HG03457 (cell line): ENCODE results near the gene CLINT1.

Experiments used
- ATAC-seq: cut with Tn5 transposase; IDR thresholded peaks from one replicate; pipeline ENCODE4 v1.9.1; 2021; ENCODE audit warnings: moderate number of reproducible peaks; ENCODE audit not compliant: unreplicated experiment

Gene CLINT1

DNA sequence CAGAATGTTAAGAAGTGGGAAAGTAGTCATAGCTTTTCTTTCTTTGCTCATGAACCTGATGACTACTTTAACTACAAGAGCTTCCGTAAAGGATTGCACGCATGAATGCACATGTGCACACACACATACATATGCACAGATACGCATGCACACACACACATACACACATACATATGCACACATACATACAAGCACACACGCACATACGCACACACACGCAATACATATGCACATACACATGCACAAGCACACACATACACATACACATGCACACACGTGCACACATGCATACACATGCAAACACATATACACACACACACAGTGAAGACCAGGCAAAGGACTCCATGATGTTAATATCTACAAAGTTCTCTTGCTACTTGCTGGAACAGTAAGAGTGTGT is 92.5 kb downstream of the CLINT1 start:
- ATAC-seq, result no peak

DNA sequence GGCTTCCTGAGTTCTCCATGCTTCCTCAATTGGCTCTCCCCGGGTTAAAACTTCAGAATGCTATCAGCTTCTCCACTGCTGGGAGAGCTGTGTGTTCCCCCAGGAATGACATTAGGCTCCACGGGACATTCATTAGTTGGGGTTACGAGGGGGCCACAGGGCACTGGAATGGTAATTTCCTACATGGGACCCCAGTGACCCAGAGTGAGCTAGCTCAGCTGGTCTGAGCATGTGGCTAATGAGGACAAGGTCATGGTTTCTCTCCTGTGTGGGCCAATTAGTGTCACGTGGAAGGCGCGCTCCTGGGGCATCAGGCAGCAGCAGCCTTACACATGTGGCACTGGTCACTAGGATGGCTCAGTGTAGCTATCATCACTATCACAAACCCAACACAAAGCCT is 94.4 kb downstream of the CLINT1 start:
- ATAC-seq, result no peak

DNA sequence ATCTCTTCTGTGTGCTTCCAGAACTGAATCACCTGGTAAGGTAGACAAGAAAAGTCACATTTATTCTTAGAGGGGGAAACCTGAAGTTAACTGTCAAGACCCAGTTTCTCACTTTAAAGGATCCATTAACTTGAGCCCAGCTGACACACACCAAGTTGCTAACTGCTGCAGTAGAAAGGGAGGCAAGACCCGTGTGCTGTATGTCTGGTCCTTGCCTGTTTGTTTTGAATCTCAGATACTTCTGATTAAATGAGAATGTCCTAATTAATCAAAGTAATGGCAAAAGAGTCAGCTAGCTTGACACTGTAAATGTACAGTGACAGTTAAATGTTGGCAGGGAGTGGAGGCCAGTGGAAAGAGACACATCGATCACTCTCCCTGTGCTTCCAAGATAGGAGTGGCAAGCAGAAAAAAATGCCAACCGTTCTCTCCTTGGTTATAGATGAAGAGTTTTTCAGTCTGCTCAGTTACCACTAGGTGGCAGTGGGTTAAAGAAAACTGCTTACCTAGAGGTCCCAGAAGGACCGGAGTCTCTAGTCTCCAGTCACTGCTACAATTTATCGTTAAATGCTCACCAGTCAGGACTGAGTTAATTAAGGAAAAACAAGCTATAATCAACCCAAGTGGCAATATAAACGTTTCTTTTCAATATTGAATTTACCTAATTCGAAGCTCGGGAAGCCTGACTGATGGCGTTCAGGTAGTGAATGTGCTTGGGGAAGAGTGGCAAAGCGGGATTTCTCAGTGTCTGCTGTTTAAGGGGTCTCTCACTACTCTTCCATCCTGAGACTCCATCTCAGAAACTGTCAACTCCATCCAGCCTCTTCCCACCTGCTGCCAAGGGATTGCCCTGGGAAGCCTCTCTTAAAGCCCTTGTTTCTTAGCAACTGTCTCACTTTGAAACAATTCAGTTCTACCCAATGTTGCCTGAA is 97.0 kb downstream of the CLINT1 start:
- ATAC-seq, result peak; percentile 56

DNA sequence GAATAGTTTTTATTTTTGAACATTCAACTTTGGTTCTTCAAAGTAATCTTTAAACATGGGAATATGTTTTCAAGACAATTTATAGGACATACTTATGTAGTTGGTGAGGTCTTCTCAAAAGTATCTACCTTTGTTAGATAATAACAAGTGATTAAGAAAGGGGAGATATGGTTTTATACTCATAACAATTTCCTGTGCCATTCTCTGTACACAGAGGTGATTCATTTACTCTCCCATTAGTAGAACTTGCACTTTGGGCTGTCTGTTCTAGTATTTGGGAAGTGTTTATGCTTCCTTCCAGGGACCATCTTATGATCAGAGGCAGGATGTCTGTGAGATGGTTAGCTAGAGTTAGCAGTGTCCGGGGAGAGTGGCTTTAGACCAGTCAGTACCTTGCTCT is 100.2 kb downstream of the CLINT1 start:
- no peak for ATAC-seq

GRCh38 chr5:157756122-157756521 is 102.8 kb downstream of the CLINT1 start:
- no peak for ATAC-seq

DNA sequence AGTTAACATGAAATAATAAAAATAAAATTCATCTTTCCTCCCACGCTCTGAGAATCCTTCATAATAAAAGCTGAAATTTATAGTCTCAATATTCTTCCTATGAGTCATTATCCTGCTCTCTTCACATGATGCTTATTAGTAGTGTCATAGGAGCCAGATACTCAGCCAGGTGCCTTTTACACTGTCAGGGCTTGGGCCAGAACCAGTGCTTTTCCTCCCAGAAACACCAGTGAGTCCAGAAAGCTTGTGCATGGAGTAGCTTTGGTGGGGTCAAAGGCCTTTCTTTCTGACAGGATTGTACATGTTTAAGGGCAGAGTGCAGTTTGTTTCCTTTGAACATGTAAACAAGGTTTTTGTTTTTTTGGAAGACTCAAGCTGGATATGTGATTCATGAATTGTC is 108.6 kb downstream of the CLINT1 start:
- ATAC-seq, result no peak

- ATAC-seq, result no peak
These were observed 109.5 kb downstream of the CLINT1 start for GRCh38 chr5:157749462-157749799.

GRCh38 chr5:157748760-157749461 is 110.0 kb downstream of the CLINT1 start:
- ATAC-seq, result no peak

DNA sequence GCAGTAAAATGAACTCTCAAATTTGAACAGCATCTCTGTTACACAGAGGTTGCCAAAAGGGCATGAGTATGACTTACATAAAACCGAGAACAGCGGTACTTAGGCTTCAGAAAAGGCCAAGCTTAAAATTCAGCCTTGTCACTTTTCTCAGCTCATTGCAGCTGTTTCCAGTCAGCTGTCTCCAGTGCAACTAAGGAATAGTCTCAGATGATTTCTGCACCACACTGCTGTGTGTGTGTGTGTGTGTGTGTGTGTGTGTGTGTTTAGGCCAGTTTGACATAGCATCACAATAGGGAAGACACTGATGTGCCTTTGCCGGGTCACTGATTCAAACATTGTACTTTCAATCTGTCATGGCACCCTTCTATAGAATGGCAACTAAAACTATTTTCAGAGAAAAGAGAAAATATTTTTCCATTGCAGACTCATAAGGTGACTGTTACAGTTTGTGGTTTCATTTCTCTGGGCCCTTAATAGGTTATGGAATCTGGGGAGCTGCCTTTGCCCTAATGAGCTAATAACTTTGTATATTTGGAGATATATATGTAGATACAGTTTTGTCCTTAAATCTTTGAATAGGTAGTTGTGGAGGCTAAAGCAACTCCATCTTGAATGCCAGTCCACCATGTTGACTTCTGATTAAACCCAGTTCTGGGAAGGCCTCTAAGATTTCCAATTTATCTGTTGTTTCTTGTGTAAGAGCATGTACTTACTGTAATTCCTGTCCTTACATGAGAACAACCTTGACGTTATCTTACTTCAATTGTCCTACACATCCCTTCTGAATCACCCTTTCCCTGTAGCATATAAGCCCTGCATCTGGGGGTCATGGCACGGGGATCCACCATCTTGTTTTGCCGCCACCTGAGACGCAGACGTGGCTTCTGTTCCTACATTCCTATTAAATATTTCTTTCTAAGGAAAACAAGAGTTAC is 110.9 kb downstream of the CLINT1 start:
- no peak for ATAC-seq

DNA sequence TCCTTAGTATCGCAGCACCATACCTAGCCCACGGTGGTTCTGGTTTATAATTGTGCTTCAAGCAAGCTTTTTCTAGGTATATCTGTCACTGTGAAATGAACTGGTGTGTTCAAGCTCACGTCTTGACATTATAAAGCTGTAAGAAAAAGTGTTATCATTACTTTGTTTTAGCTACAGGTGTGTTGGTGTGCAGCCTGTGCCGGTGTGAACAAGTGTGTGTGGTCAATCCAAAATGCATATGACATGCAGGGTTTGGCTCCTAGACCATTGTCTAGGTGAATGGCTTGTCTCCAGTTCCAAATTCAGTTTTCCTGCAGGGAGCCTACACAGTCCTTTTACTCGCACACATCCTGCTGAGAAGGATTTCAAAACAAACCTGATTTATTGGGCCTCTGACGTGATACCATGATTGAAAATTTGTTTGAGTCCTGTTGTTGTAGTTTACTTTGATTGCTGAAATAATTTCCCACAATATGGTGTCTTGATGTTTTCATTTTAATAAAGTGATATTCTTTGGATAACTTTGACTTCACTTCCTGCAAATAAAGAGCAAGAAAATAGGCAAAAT is 111.7 kb downstream of the CLINT1 start:
- no peak for ATAC-seq

DNA sequence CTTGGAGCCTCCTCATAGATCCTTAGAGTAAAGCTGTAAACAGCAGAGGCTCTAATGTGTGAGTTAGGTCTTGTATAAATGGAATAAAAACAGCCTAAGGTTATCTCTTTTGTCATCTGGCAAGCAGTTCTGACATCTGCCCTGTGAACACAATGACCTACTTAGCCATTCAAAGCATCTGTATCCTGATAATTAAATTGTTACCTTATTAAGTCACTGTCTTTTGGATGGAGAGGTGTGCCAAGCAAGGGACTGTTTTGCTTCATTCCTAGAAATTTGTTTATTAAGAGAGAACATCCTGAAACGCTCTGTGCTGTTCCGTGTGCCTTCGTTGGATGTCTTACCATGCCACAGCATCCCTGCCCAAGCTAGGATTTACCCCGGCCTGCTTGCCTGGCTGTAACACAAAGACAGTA is 113.9 kb downstream of the CLINT1 start:
- ATAC-seq, result no peak

- no peak for ATAC-seq
These were observed 114.6 kb downstream of the CLINT1 start for GRCh38 chr5:157744051-157745011.

DNA sequence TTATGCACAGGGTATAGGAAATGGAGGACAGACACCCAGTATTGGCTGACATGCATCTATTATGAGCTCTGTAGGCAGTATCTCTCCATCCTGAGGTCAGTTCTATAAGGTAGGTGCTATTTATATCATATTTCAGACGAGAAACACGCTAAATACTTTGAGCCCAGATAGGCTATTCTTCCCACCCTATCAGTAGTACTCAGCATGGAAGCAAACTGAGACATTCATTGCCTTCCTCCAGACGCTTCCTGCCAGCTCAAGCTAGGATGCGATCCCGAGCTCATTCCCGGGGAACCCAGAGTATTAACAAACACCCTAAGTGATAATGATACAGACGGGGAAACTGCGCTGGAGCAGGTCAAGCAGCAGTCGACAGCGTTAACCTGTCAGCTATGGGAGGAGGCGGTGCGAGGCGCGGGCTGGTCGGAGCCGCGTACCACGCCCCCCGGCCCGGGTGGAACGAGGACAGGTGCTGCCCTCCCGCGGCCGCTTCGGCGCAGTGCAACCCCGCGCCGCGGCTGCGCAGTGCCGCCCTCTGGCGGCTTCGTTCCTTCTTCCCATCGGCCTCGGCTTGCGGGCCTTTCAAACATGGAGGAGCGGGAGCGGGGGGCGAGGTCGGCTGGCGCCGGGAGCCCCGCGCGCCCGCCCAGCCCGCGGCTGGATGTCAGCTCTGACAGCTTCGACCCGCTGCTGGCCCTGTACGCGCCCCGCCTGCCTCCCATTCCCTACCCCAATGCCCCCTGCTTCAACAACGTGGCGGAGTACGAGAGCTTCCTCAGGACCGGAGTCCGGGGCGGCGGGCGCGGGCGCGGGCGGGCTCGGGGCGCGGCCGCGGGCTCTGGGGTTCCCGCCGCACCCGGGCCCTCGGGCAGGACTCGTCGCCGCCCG is 115.5 kb downstream of the CLINT1 start, which contains the start of gene LSM11:
TSS of gene LSM11 (plus strand) at position 550 of the 888 bp plus-strand sequence. CDS start at position 589, 39 bp downstream.
- ATAC-seq, result peak; percentile 89

DNA sequence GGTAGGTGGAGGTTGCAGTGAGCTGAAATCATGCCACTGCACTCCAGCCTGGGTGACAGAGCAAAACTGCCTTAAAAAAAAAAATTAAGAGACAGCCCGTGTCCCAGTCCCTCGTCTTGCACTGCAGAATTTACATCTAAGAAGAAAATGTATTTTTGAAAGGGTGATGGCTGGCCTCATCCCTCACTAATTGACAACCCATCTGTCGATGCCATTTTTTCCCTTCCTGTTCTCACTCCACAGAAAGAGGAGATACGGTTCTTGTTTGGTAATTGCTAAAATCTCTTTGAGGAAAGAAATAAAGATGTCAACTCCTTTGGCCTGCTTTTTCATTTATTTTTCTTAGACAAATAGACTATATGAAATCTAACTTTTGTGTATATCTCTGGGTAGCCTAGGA is 117.8 kb downstream of the CLINT1 start:
- no peak for ATAC-seq

DNA sequence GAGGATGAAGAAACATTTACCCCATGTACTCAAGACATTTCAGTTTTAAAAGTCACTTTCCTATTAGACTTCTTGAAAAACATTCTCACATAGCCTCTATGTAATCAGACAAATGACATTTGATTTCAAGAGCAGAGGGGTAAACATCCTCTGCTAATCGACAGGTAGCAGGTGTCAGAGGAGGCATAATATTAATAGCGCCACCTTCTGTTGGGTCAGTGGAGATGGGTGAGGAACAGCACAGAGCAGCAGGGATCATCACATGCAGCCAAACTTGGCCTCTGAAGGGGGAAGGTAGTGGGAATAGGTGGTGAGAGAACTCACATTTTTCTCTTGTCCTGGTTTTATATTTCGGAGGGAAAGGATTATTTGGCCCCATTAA is 118.7 kb downstream of the CLINT1 start:
- no peak for ATAC-seq

DNA sequence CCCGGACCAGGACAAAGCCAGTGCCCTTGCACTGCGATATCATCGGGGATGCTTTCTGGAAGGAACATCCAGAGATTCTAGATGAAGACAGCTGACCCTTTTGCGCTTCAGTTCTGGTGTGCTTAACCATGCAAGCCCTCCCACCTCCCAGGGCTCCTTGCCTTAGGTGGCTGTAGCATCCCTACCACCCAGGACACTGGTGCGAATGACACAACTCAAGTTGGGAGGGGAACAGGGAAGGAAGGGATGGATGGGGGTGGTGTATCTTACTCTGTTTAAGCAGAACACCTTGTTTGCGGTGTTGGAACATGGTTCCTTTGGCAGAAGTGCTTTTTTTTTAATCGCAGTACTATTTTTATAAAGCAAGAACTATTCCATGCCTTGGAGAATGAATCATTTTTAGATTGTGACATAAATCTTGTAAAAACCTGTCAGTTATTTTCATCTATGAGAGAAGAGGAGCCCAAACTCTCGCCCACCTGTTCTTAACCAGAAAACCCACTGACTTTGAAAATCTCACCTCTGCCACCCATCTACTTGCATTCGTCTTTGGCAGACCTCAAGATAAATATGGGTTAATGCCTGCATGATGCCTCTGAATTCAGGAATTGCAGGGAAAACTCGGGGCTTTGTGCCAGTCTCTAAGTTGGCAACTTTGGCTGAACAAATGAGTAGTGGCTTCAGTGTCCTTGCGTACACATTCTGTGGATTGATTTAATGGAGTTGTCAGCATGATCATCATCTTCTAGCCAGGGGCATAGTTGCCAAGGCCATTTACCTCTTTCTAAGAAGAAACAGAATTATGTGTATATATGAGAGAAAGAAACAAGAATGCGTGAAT is 119.3 kb downstream of the CLINT1 start:
- ATAC-seq, result no peak

GRCh38 chr5:157735991-157736390 is 123.0 kb downstream of the CLINT1 start:
- no peak for ATAC-seq
